IMR-90 (cell line): Measurements from ENCODE around the gene CLDN10. TPM values are rescaled to one million over a fixed set of nuclear protein-coding genes. Genes with fewer than 3 reads are reported as not detected.

Experiments
- ATAC-seq: fragments of 200-7000 bp; cut with Tn5 transposase; 2 replicates; pipeline ENCODE4 v1.9.1; 2020; ENCODE audit warnings: low read depth, mild to moderate bottlenecking, moderate library complexity
- BruUV-seq: library from RNA; stranded (reverse); fragments of 400-500 nt; replicated peaks from 2 replicates; lab custom pipeline; 2021; lab: Mats Ljungman, UMichigan
- CTCF ChIA-PET: fragments of 300-600 bp; formaldehyde crosslinking; extraction: SDS; loops from one replicate; lab custom pipeline; 2021; ENCODE audit warnings: antibody characterized with exemption; lab: Yijun Ruan, JAX
- POLR2A ChIA-PET: fragments of 300-600 bp; sonication (Branson Sonifier 250); formaldehyde crosslinking; loops from one replicate; lab custom pipeline; 2022; ENCODE audit warnings: antibody characterized with exemption; ENCODE audit not compliant: unreplicated experiment; lab: Charles Lee
- DNase-seq: peaks from one replicate; pipeline ENCODE4 v3.0.0; 2013
- H2AFZ ChIP-seq: replicated peaks from 2 replicates; pipeline ENCODE3; 2013; ENCODE audit warnings: low read length, mild to moderate bottlenecking; ENCODE audit not compliant: poor library complexity
- H2AK5ac ChIP-seq: 2 replicates; pipeline ENCODE4 v1.6.1; 2013; ENCODE audit warnings: low read depth, low read length, inconsistent platforms
- H2AK9ac ChIP-seq: replicated peaks from 2 replicates; pipeline ENCODE3; 2013; ENCODE audit warnings: mild to moderate bottlenecking, low read depth, low read length, moderate library complexity; ENCODE audit not compliant: poor library complexity
- H2BK120ac ChIP-seq: 2 replicates; pipeline ENCODE4 v1.6.1; 2013; ENCODE audit warnings: low read depth, low read length, inconsistent platforms
- H2BK15ac ChIP-seq: 3 replicates; pipeline ENCODE4 v1.6.1; 2013; ENCODE audit warnings: low read depth, low read length, inconsistent platforms
- H2BK20ac ChIP-seq: 2 replicates; pipeline ENCODE4 v1.6.1; 2013; ENCODE audit warnings: low read depth, mild to moderate bottlenecking, inconsistent platforms, low read length, moderate library complexity
- H2BK5ac ChIP-seq: 2 replicates; pipeline ENCODE4 v1.6.1; 2013; ENCODE audit warnings: mild to moderate bottlenecking, low read depth, low read length, inconsistent platforms; ENCODE audit not compliant: poor library complexity, severe bottlenecking
- H3K14ac ChIP-seq: replicated peaks from 2 replicates; pipeline ENCODE4 v1.6.1; 2013; ENCODE audit warnings: low read depth, low read length, inconsistent platforms
- H3K18ac ChIP-seq: 2 replicates; pipeline ENCODE4 v1.6.1; 2013; ENCODE audit warnings: low read depth, low read length, control low read depth
- H3K23ac ChIP-seq: 2 replicates; pipeline ENCODE4 v1.6.1; 2013; ENCODE audit warnings: low read depth, low read length, inconsistent platforms
- H3K27ac ChIP-seq: 2 replicates; pipeline ENCODE4 v1.5.1; 2013; ENCODE audit warnings: mild to moderate bottlenecking, control low read depth, low read length; ENCODE audit not compliant: insufficient read depth
- H3K27me3 ChIP-seq: 2 replicates; pipeline ENCODE4 v1.6.1; 2013; ENCODE audit warnings: low read length; ENCODE audit not compliant: control insufficient read depth, insufficient read depth
- H3K36me3 ChIP-seq: 2 replicates; pipeline ENCODE4 v1.6.1; 2013; ENCODE audit warnings: low read length, mixed read lengths; ENCODE audit not compliant: control insufficient read depth, insufficient read depth
- H3K4ac ChIP-seq: 2 replicates; pipeline ENCODE4 v1.6.1; 2013; ENCODE audit warnings: low read depth, low read length, inconsistent platforms
- H3K4me1 ChIP-seq: 2 replicates; pipeline ENCODE4 v1.6.1; 2013; ENCODE audit warnings: low read length, mixed read lengths; ENCODE audit not compliant: control insufficient read depth, insufficient read depth
- H3K4me2 ChIP-seq: 2 replicates; pipeline ENCODE4 v1.6.1; 2013; ENCODE audit warnings: low read depth, mild to moderate bottlenecking, control low read depth, low read length, moderate library complexity
- H3K4me3 ChIP-seq: 2 replicates; pipeline ENCODE4 v1.5.1; 2013; ENCODE audit warnings: low read depth, mild to moderate bottlenecking, control low read depth, low read length, moderate library complexity; ENCODE audit not compliant: insufficient read depth
- H3K56ac ChIP-seq: 2 replicates; pipeline ENCODE4 v1.6.1; 2013; ENCODE audit warnings: low read length, inconsistent platforms; ENCODE audit not compliant: insufficient read depth; ENCODE audit errors: extremely low read depth
- H3K79me1 ChIP-seq, 2 experiments: 2 replicates each; pipeline ENCODE4 v1.6.1; 2013; ENCODE audit warnings: low read length in 2 of 2, inconsistent platforms in 1 of 2, low read depth in 1 of 2
- H3K9ac ChIP-seq: 2 replicates; pipeline ENCODE4 v1.6.1; 2013; ENCODE audit warnings: low read depth, low read length, control low read depth
- H3K9me1 ChIP-seq: 2 replicates; pipeline ENCODE4 v1.6.1; 2013; ENCODE audit warnings: low read length, inconsistent platforms; ENCODE audit not compliant: insufficient read depth
- H3K9me3 ChIP-seq: 2 replicates; pipeline ENCODE4 v1.6.1; 2013; ENCODE audit warnings: low read length; ENCODE audit not compliant: control insufficient read depth, insufficient read depth
- H4K20me1 ChIP-seq: 2 replicates; pipeline ENCODE4 v1.6.1; 2013; ENCODE audit warnings: low read length, inconsistent platforms; ENCODE audit not compliant: insufficient read depth
- H4K5ac ChIP-seq: 2 replicates; pipeline ENCODE4 v1.6.1; 2013; ENCODE audit warnings: mild to moderate bottlenecking, low read depth, low read length, control low read depth
- H4K8ac ChIP-seq, 2 experiments: 2 replicates each; pipeline ENCODE4 v1.6.1; 2013; ENCODE audit warnings: low read depth in 2 of 2, low read length in 2 of 2, control low read depth in 1 of 2, inconsistent platforms in 1 of 2
- H4K91ac ChIP-seq: 2 replicates; pipeline ENCODE4 v1.6.1; 2013; ENCODE audit warnings: low read depth, low read length, inconsistent platforms; ENCODE audit not compliant: insufficient read depth
- MXI1 ChIP-seq: IDR thresholded peaks from 2 replicates; pipeline ENCODE4 v1.6.1; 2012; ENCODE audit warnings: low read depth, mild to moderate bottlenecking, low read length, moderate library complexity, borderline replicate concordance
- POLR2A ChIP-seq: IDR thresholded peaks from 2 replicates; pipeline ENCODE4 v1.6.1; 2012; ENCODE audit warnings: mild to moderate bottlenecking, low read depth, low read length
- RFX5 ChIP-seq: IDR thresholded peaks from 2 replicates; pipeline ENCODE4 v1.8.0; 2012; ENCODE audit warnings: low read depth, mild to moderate bottlenecking, low read length, moderate library complexity
- WGBS, 2 experiments: methylation state at CpG; one replicate each; pipeline versions ENCODE4 v1.1.5 to v1.1.7; 2013; ENCODE audit warnings: missing lambda C conversion rate in 2 of 2; ENCODE audit not compliant: insufficient read length in 1 of 2; ENCODE audit errors: extremely low coverage in 2 of 2; 5-methylcytosine and 5-hydroxymethylcytosine counted together
- dilution Hi-C: fragments of 300-500 bp; cut with HindIII; formaldehyde crosslinking; loops from one replicate; pipeline ENCODE4 v1.14.3; 2018; ENCODE audit warnings: low sequenced_read_pairs; ENCODE audit not compliant: unreplicated experiment
- in situ Hi-C: fragments of 300-500 bp; cut with MboI; formaldehyde crosslinking; loops from 3 replicates; pipeline ENCODE4 v1.14.3; 2019; ENCODE audit warnings: low sequenced_read_pairs, inconsistent platforms, mixed read lengths
- intact Hi-C: fragments of 100-400 bp; cut with micrococcal nuclease; formaldehyde crosslinking; loops from 2 replicates; pipeline ENCODE4 v1.10.0; 2022
- polyA plus RNA-seq, 3 experiments: library from polyadenylated mRNA; depleted of rRNA; stranded (reverse); fragments of >200 nt; gene quantifications; 2 replicates each; pipeline ENCODE4 v1.2.3, GENCODE V29; 2012; ENCODE audit warnings: low replicate concordance in 1 of 3
- total RNA-seq: library from RNA; depleted of rRNA; stranded (reverse); fragments of >200 nt; gene quantifications from 2 replicates; pipeline ENCODE4 v1.2.3, GENCODE V29; 2012

The CLDN10 gene
- total and polyA plus RNA-seq, 2 of the 4 experiments (the other 2 are of a cell fraction) = not detected

- H3K36me3 ChIP-seq = peaks cover 43% of the 10 kb centered on the region
- dilution Hi-C loops = no loop called here
- no TSS peak for BruUV-seq
Observed at GRCh38 chr13:95588134-95588533, 35.6 kb downstream of the CLDN10 start.

More at GRCh38 chr13:95588134-95588533, 35.6 kb downstream of the CLDN10 start:
- no peak overlapping the region for H3K4me2 ChIP-seq
- no peaks in the 10 kb centered on the region for H3K27me3 ChIP-seq
- no peak overlapping the region for H3K23ac ChIP-seq
- H3K9me3 ChIP-seq = no peaks in the 10 kb centered on the region
- no peak overlapping the region for H2BK15ac ChIP-seq
- intact Hi-C loops (no loop called here), in situ Hi-C loops (no loop called here)
- no peak overlapping the region for H2BK5ac ChIP-seq
- H3K4me3 ChIP-seq = no peak overlapping the region
- H4K91ac ChIP-seq = no peak overlapping the region
- no peak overlapping the region for H2BK20ac ChIP-seq
- H3K9me1 ChIP-seq = no peaks in the 10 kb centered on the region; the same call in 1 of the 2 replicates
- H3K14ac ChIP-seq = no peak overlapping the region
- no peak overlapping the region for H2AFZ ChIP-seq
- CTCF ChIA-PET = no interaction called here
- H4K8ac ChIP-seq = no peak overlapping the region
- DNase-seq (no peak), ATAC-seq (no peak)
- no peak overlapping the region for H3K56ac ChIP-seq
- WGBS, 2 experiments = no CpG with 5 or more reads among the region's 3 CpGs
- H3K4me1 ChIP-seq = no peaks in the 10 kb centered on the region
- H3K79me1 ChIP-seq = no peaks in the 10 kb centered on the region
- no peak overlapping the region for H2AK9ac ChIP-seq
- H2AK5ac ChIP-seq = no peak overlapping the region
- H3K18ac ChIP-seq = no peak overlapping the region
- no peaks in the 10 kb centered on the region for H4K20me1 ChIP-seq
- no peak overlapping the region for H2BK120ac ChIP-seq
- no peak overlapping the region for H4K5ac ChIP-seq
- POLR2A ChIA-PET = no interaction called here
- no peak overlapping the region for H3K27ac ChIP-seq
- H3K4ac ChIP-seq = no peak overlapping the region
- H3K9ac ChIP-seq = no peak overlapping the region
- no peak for TF ChIP-seq RFX5
- no peak for TF ChIP-seq MXI1
- no peak for TF ChIP-seq POLR2A
